Hepatocyte (in vitro differentiated cells): Measurements from ENCODE around the gene CD80.

ENCODE experiments used
- CTCF ChIP-seq: fragments of 200-600 bp; sonication (generic); IDR thresholded peaks from 2 replicates; pipeline ENCODE4 v1.5.1; 2016; ENCODE audit warnings: antibody characterized with exemption, mild to moderate bottlenecking; ENCODE audit not compliant: poor library complexity
- EZH2 ChIP-seq: fragments of 200-600 bp; sonication (generic); IDR thresholded peaks from 2 replicates; pipeline ENCODE4 v1.6.1; 2016; ENCODE audit warnings: antibody characterized with exemption, mild to moderate bottlenecking, borderline replicate concordance
- EZH2phosphoT487 ChIP-seq: fragments of 200-600 bp; sonication (generic); IDR thresholded peaks from one replicate; pipeline ENCODE4 v1.6.1; 2018; ENCODE audit warnings: antibody characterized with exemption, mild to moderate bottlenecking, low read depth, moderate library complexity; ENCODE audit not compliant: unreplicated experiment, severe bottlenecking

DNA sequence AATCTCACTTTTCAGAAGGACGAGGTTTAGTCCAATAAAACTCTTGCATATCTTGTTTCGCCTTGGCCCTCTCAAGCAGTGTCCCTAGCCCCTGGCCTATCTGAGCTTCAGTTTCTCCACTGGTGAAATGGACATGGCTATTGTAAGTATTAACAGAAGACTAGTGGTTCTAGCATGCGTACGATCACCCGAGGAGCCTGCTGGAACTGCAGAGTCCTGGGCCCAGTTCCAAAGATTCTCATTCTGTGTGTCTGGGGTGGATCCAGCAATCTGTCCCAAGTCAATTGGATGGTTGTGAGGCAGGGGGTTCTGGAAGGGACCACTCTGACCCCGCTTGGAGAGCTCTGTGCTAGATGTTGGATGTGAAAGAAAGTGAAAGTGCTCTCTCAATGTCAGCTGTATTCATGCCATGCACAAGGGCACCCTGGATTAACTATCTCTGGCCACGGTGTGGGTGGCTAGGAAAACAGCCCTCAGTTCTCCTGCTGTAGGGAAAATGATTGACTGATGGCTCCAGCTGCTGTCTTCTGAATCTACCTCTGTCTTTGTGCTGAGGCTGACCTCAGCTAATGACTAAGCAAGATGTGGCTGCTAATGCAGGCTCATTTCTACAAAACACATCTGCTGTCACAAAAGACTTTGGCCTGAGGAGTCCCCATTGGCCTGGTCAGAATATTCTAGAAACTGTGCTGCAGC lies 36.4 kb upstream of the CD80 start:
- no peak for TF ChIP-seq EZH2phosphoT487
- no peak for TF ChIP-seq CTCF
- no peak for TF ChIP-seq EZH2
